ENCODE results near the gene TUBB2B.

TUBB2B gene

GRCh38 chr6:3227363-3228045 is at the start of gene TUBB2B:
TSS of gene TUBB2B (minus strand) at chr6:3227653. CDS start at chr6:3227543, 110 bp downstream.
- TF ChIP-seq CTCF (IDR thresholded peaks at IDR 0.05; ENCODE audit: low read depth, low read length): no peak

DNA sequence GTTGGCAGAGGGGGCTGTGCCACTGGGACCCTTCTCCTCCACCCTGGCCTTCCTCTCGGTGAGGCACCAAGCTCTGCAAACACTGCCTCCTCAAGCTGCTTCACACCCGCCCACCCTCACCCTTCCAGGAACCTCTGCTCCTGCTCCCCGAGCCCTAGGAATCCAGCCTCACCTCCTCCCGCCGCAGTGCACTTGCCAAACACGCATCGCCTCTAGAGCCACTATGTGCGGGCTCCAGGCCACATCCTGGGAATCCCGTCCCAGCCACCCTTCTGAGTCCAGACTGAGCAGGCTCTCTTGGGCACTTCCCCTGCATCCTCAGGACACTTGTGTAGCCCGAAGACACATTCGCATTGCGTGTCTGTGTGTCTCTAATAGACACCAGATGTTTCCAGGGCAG is 49.8 kb upstream of the TUBB2B start:
- DNase-seq (ENCODE audit: extremely low read depth, low read depth): no peak
- no peak for TF ChIP-seq CTCF (IDR thresholded peaks at IDR 0.05; ENCODE audit: low read depth, low read length)

More at GRCh38 chr6:3227363-3228045, at the start of gene TUBB2B:
- no peak for DNase-seq (ENCODE audit: extremely low read depth, low read depth)

DNA sequence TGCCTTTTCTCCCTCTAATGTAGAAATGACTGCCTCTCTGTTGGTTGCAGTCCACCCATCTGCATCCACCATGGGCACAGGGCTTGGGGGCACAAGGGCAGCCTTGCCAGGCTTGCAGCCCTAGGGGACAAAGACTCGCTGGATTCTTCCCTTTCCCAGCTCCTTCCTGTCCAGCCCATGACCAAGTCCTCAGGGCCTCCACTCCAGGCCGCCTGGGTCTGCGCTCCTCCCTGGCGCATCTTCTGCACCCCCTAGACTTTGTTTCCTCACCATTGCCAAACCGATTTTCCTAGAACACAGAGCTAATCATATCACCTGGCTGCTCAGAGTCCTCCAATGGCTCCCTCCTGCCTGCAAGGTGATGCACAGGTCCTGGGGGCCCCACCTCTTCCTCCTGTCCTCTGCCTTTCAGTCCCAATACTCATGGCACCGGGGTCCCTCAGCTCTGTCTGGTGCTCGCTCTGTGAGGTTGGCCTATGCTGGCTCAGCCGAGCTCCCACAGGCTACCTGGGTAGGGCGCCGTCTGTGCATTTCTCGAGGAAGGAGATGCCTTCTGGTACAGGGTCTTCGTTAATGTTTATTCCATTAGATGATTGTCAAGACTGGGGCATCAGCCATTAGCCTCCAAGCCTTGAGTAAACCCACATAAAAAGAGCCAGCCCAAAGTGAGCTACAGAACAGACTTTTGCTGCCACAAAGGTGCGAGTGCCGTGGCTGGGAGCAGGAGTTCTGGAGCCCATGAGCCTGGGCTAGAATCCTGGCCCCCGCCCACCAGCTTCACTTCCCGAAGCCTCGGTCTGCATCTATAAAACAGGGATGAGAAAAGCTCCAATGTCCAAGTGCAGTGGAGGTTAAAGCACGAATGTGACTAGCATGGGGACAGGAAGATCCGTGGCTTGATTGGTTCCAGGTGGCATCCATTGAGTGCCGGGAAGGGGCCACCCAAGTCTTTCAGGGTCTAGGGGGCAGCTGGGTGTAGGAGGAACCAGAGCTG is 49.0 kb upstream of the TUBB2B start:
- DNase-seq (ENCODE audit: extremely low read depth, low read depth): no peak
- no peak for TF ChIP-seq CTCF (IDR thresholded peaks at IDR 0.05; ENCODE audit: low read depth, low read length)

- DNase-seq (ENCODE audit: extremely low read depth, low read depth): no peak
Observed at GRCh38 chr6:3273707-3274521, 46.5 kb upstream of the TUBB2B start.

GRCh38 chr6:3272911-3273547 is 45.6 kb upstream of the TUBB2B start:
- TF ChIP-seq CTCF (IDR thresholded peaks at IDR 0.05; ENCODE audit: low read depth, low read length): no peak
- no peak for DNase-seq (ENCODE audit: extremely low read depth, low read depth)

More at GRCh38 chr6:3273707-3274521, 46.5 kb upstream of the TUBB2B start:
- no peak for TF ChIP-seq CTCF (IDR thresholded peaks at IDR 0.05; ENCODE audit: low read depth, low read length)

GRCh38 chr6:3271756-3272155 is 44.3 kb upstream of the TUBB2B start:
- TF ChIP-seq CTCF (IDR thresholded peaks at IDR 0.05; ENCODE audit: low read depth, low read length): no peak
- DNase-seq (ENCODE audit: extremely low read depth, low read depth): no peak

Measured in AG09319 (cell line).